Neural progenitor cell (in vitro differentiated cells): ENCODE results near the gene ATP10B. TPM values are rescaled to one million over a fixed set of nuclear protein-coding genes. Genes with fewer than 3 reads are reported as not detected.
A peak's percentile ranks its signal among the peaks of the same experiment; 100 is the strongest.

Experiments used
- DNase-seq: peaks from one replicate; pipeline ENCODE4 v3.0.0-alpha.2; 2016; ENCODE audit warnings: low spot score
- H2AFZ ChIP-seq: fragments of 200-600 bp; sonication (generic); replicated peaks from 2 replicates; pipeline ENCODE4 v1.6.1; 2016; ENCODE audit warnings: antibody characterized with exemption
- H3F3A ChIP-seq: fragments of 200-600 bp; sonication (generic); 2 replicates; pipeline ENCODE4 v1.6.1; 2016; ENCODE audit warnings: antibody characterized with exemption, low read depth
- H3K27ac ChIP-seq: fragments of 200-600 bp; sonication (generic); 2 replicates; pipeline ENCODE4 v1.5.1; 2016; ENCODE audit warnings: mild to moderate bottlenecking
- H3K27me3 ChIP-seq: fragments of 200-600 bp; sonication (generic); 2 replicates; pipeline ENCODE4 v1.6.1; 2016; ENCODE audit warnings: mild to moderate bottlenecking, moderate library complexity
- H3K36me3 ChIP-seq: fragments of 200-600 bp; sonication (generic); 2 replicates; pipeline ENCODE4 v1.5.1; 2016
- H3K4me1 ChIP-seq: fragments of 200-600 bp; sonication (generic); 2 replicates; pipeline ENCODE4 v1.6.1; 2016; ENCODE audit warnings: mixed run types
- H3K4me2 ChIP-seq: fragments of 200-600 bp; sonication (generic); 2 replicates; pipeline ENCODE4 v1.6.1; 2016
- H3K4me3 ChIP-seq: fragments of 200-600 bp; sonication (generic); 2 replicates; pipeline ENCODE4 v1.5.1; 2016
- H3K79me2 ChIP-seq: fragments of 200-600 bp; sonication (generic); 2 replicates; pipeline ENCODE4 v1.6.1; 2016; ENCODE audit warnings: low read depth
- H3K9ac ChIP-seq: fragments of 200-600 bp; sonication (generic); 2 replicates; pipeline ENCODE4 v1.6.1; 2016
- H3K9me3 ChIP-seq: fragments of 200-600 bp; sonication (generic); 2 replicates; pipeline ENCODE4 v1.5.1; 2016; ENCODE audit warnings: low read depth
- H4K20me1 ChIP-seq: fragments of 200-600 bp; sonication (generic); 2 replicates; pipeline ENCODE4 v1.6.1; 2016; ENCODE audit warnings: low read depth
- H3K27ac Mint-ChIP-seq: 3 replicates; pipeline ENCODE4 v1.8.0; 2021; ENCODE audit warnings: mixed read lengths
- H3K27me3 Mint-ChIP-seq: 2 replicates; pipeline ENCODE4 v1.8.0; 2022; ENCODE audit warnings: low read depth, mild to moderate bottlenecking, inconsistent platforms, moderate library complexity, mixed read lengths; ENCODE audit not compliant: insufficient read depth
- H3K36me3 Mint-ChIP-seq: 3 replicates; pipeline ENCODE4 v1.8.0; 2021; ENCODE audit warnings: mixed read lengths
- H3K4me1 Mint-ChIP-seq: 3 replicates; pipeline ENCODE4 v1.8.0; 2021; ENCODE audit warnings: mixed read lengths
- H3K4me3 Mint-ChIP-seq: 3 replicates; pipeline ENCODE4 v1.8.0; 2021; ENCODE audit warnings: mild to moderate bottlenecking, moderate library complexity, mixed read lengths
- H3K9me3 Mint-ChIP-seq: 3 replicates; pipeline ENCODE4 v1.8.0; 2020; ENCODE audit warnings: mixed read lengths
- EZH2 ChIP-seq: fragments of 200-600 bp; sonication (generic); IDR thresholded peaks from 2 replicates; pipeline ENCODE4 v1.6.1; 2017; ENCODE audit warnings: antibody characterized with exemption, mild to moderate bottlenecking, moderate library complexity
- EZH2phosphoT487 ChIP-seq: fragments of 200-600 bp; sonication (generic); IDR thresholded peaks from 2 replicates; pipeline ENCODE4 v1.6.1; 2017; ENCODE audit warnings: antibody characterized with exemption
- total RNA-seq: library from RNA; depleted of rRNA; stranded (reverse); fragments of >200 nt; gene quantifications from 2 replicates; pipeline ENCODE4 v1.2.3, GENCODE V29; 2015; ENCODE audit warnings: low replicate concordance
- TF ChIP-seq, protein P1 (sequence below): fragments of 200-600 bp; sonication (generic); IDR thresholded peaks from 2 replicates; pipeline ENCODE4 v1.5.1; 2017; ENCODE audit warnings: antibody characterized with exemption, mild to moderate bottlenecking

ATP10B gene
- total RNA-seq, 1 donor from 2014 or later: not detected

- Histone ChIP-seq H3K36me3 (no peaks in the 10 kb centered on the region), H3K27ac (no peak overlapping the region), H3K4me2 (peak overlapping the region; percentile 46), H3K9ac (no peak overlapping the region), H3K79me2 (no peaks in the 10 kb centered on the region), H3F3A (peaks cover 22% of the 10 kb centered on the region), H3K9me3 (no peaks in the 10 kb centered on the region), H3K27me3 (no peaks in the 10 kb centered on the region), H2AFZ (no peak overlapping the region), H4K20me1 (no peaks in the 10 kb centered on the region), H3K4me3 (no peak overlapping the region), H3K4me1 (peaks cover 29% of the 10 kb centered on the region)
- Mint-ChIP-seq H3K9me3 (no peaks in the 10 kb centered on the region), H3K27me3 (peaks cover 7% of the 10 kb centered on the region), H3K4me3 (peak overlapping the region; percentile 54), H3K27ac (peak overlapping the region; percentile 89), H3K36me3 (no peaks in the 10 kb centered on the region), H3K4me1 (peaks cover 26% of the 10 kb centered on the region)
- TF ChIP-seq EZH2 (no peak), EZH2phosphoT487 (no peak)
- TF ChIP-seq, protein P1, sequence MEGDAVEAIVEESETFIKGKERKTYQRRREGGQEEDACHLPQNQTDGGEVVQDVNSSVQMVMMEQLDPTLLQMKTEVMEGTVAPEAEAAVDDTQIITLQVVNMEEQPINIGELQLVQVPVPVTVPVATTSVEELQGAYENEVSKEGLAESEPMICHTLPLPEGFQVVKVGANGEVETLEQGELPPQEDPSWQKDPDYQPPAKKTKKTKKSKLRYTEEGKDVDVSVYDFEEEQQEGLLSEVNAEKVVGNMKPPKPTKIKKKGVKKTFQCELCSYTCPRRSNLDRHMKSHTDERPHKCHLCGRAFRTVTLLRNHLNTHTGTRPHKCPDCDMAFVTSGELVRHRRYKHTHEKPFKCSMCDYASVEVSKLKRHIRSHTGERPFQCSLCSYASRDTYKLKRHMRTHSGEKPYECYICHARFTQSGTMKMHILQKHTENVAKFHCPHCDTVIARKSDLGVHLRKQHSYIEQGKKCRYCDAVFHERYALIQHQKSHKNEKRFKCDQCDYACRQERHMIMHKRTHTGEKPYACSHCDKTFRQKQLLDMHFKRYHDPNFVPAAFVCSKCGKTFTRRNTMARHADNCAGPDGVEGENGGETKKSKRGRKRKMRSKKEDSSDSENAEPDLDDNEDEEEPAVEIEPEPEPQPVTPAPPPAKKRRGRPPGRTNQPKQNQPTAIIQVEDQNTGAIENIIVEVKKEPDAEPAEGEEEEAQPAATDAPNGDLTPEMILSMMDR: no peak
- DNase-seq: peak; percentile 7
Observed at GRCh38 chr5:160773646-160774410, 78.2 kb downstream of the ATP10B start.

- peaks cover 29% of the 10 kb centered on the region for H3K4me1 ChIP-seq
- H3K9me3 Mint-ChIP-seq: no peaks in the 10 kb centered on the region
- no peak overlapping the region for H3K4me3 Mint-ChIP-seq
- no peaks in the 10 kb centered on the region for H3K79me2 ChIP-seq
- no peak overlapping the region for H3K4me2 ChIP-seq
- no peak overlapping the region for H3K4me3 ChIP-seq
- DNase-seq: no peak
- H3K9ac ChIP-seq: no peak overlapping the region
- H3K36me3 ChIP-seq: no peaks in the 10 kb centered on the region
- peak overlapping the region; percentile 42 for H3K27ac Mint-ChIP-seq
- H4K20me1 ChIP-seq: no peaks in the 10 kb centered on the region
- no peak overlapping the region for H2AFZ ChIP-seq
- H3K36me3 Mint-ChIP-seq: no peaks in the 10 kb centered on the region
- peaks cover 26% of the 10 kb centered on the region for H3K4me1 Mint-ChIP-seq
- no peaks in the 10 kb centered on the region for H3K9me3 ChIP-seq
- peaks cover 9% of the 10 kb centered on the region for H3K27me3 Mint-ChIP-seq
- peaks cover 22% of the 10 kb centered on the region for H3F3A ChIP-seq
- no peaks in the 10 kb centered on the region for H3K27me3 ChIP-seq
- TF ChIP-seq EZH2: no peak
- TF ChIP-seq, protein P1: no peak
- TF ChIP-seq EZH2phosphoT487: no peak
- no peak overlapping the region for H3K27ac ChIP-seq
Observed at GRCh38 chr5:160772854-160773253, 79.2 kb downstream of the ATP10B start.

DNA sequence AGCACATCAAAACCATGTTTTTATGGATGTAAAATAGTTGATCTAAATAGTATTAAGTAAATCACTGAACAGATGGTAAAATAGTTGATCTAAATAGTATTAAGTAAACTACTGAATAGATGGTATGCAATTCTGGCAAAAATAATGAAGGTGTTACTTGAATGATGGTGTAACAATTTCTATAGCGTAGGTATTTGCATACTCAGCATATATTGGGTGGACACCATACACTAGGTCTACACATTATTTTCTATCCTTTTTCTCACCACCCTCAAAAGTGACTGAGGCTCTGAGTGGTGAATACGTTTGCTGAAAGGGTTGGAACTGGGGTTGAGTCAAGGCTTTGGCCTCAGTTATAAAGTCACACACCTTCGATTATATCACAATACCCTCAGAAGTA is 81.3 kb downstream of the ATP10B start:
- H3K27me3 Mint-ChIP-seq: peaks cover 9% of the 10 kb centered on the region
- Histone ChIP-seq H3F3A (peaks cover 22% of the 10 kb centered on the region), H3K4me2 (no peak overlapping the region), H4K20me1 (no peaks in the 10 kb centered on the region), H3K9me3 (no peaks in the 10 kb centered on the region), H3K27ac (no peak overlapping the region), H2AFZ (no peak overlapping the region), H3K4me1 (peaks cover 29% of the 10 kb centered on the region), H3K79me2 (no peaks in the 10 kb centered on the region), H3K36me3 (no peaks in the 10 kb centered on the region), H3K9ac (no peak overlapping the region), H3K27me3 (no peaks in the 10 kb centered on the region), H3K4me3 (no peak overlapping the region)
- no peaks in the 10 kb centered on the region for H3K9me3 Mint-ChIP-seq
- H3K36me3 Mint-ChIP-seq: no peaks in the 10 kb centered on the region
- no peak overlapping the region for H3K27ac Mint-ChIP-seq
- TF ChIP-seq, protein P1: no peak
- no peak for TF ChIP-seq EZH2
- TF ChIP-seq EZH2phosphoT487: no peak
- DNase-seq: no peak
- peaks cover 23% of the 10 kb centered on the region for H3K4me1 Mint-ChIP-seq
- H3K4me3 Mint-ChIP-seq: no peak overlapping the region
